IPS-11a (cell line): ENCODE measurements around the gene PTPRJ.

ENCODE experiments used
- H3K4me3 ChIP-seq: one replicate; pipeline ENCODE4 v1.5.1; 2013; ENCODE audit warnings: low read depth, low read length, control low read depth

The PTPRJ gene

DNA sequence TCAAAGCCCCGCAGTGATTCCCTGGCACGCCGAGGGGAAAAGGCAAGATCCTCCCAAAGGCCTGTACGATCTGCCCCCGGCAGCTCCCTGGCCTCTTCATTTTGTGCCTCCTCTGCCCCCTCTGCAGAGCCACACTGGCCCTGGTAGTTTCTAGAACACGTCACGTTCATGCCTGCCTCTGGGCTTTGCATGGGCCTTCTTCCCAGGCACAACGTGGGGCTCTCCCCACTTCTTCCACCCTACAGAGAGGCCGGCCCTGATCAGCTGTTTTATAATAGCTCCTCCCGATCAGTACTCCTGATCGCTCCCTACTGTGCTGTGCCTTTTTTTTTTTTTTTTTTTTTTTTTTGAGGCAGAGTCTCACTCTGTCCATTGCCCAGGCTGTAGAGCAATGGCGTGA lies 78.4 kb downstream of the PTPRJ start:
- H3K4me3 ChIP-seq: no peak overlapping the region

DNA sequence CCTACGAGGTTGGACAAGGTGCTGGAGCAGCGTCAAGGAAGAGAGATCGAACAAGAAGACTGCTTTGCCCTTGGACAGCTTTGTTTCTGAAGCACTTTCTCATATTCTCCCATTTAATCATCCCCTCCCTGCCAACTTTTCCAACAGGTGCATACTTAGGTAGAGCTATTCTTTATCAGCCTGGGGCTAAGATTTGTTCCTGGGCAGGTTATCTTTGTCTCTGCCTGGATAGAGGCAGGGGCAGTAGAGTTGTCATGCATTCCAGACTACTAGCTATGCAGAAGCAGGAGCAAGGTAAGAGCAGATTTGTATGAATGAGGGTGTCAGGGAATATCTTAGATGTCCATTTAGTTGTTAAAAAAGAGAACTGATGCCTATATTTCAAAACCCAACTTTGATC lies 82.3 kb downstream of the PTPRJ start:
- H3K4me3 ChIP-seq: no peak overlapping the region

DNA sequence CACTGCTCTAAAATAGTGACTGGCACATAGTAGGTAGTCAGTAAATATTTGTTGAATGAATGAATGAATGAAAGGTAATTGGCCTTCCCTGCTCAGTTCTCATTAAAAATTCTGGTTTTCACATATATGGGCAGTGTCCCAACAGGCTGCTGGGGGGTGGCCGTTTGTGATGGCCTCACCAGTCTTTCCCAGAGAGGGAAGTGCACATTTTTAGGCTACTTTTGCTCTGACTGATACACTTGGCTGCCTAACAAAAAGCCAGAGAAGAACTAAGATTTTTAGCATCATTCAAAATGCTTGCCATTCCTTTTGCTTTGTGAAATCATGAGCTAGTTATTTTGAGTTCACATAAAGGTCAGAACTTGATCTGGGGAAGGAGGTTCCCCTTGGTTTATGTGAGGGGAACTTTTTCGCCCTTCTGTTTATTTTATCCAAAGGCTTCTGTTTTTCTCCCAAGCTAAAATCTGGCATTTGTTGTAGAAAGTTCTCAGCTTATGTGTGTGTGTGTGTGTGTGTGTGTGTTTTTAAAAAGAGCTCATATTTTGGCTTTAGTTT lies 83.1 kb downstream of the PTPRJ start:
- no peak overlapping the region for H3K4me3 ChIP-seq

DNA sequence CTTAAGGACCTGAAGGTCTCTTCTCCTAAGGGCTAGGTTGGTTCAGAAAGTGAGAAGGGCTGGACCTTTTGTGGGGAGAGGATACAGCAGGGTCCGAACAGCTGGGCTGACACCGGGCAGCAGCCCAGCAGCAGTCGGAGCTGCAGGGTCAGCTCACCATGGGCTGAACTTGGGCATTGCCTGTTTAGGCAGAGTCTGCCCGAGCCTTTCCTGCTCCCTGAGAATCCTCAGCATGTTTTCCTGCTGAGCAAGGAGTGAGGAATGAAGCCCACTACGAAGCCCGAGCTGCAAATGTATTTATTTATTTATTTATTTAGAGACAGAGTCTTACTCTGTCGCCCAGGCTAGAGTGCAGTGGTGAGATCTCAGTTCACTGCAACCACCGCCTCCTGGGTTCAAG lies 83.9 kb downstream of the PTPRJ start:
- no peak overlapping the region for H3K4me3 ChIP-seq

DNA sequence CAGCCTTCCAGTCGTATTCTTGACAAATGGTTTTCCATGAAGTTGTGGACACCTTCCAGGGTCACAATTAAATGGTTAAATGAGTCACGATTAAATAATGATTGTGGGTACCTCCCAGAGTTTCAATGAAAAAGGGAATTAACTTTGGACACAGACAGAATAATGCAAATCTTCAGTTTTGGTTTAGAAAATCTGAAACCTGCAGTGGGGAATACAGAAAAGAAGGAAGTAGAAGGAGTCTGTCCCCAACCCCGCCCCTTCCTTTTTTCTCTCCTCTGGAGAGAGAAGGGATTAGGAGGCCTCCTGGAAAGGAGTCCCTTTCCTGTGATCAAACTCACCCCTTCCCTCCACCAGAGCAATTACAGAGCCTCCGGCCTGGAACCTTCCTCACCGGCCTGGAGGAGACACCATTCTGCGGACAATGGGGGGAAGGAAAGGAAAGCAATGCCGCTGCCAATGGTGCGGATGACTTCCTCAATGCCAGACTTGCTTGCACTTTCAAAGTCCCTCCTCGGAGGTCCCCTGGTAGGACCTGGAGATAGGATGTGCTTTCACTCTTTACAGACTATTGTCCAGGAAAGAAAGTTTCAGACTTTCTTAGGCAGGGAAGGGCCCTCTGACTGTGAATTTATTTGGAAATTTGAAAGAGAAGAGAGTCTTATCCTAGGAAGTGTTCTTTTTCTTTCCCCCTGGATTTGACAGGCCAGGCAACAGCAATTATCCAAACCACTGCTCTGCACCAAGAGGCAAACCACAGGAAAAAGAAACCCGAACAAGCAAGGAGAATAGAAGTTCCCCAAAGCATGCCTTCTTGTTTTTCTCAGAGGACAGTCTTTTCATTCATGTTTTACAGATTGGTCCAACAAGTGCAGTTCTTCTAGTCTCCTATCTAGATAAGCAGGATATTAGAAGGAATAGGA lies 86.8 kb downstream of the PTPRJ start:
- no peak overlapping the region for H3K4me3 ChIP-seq

DNA sequence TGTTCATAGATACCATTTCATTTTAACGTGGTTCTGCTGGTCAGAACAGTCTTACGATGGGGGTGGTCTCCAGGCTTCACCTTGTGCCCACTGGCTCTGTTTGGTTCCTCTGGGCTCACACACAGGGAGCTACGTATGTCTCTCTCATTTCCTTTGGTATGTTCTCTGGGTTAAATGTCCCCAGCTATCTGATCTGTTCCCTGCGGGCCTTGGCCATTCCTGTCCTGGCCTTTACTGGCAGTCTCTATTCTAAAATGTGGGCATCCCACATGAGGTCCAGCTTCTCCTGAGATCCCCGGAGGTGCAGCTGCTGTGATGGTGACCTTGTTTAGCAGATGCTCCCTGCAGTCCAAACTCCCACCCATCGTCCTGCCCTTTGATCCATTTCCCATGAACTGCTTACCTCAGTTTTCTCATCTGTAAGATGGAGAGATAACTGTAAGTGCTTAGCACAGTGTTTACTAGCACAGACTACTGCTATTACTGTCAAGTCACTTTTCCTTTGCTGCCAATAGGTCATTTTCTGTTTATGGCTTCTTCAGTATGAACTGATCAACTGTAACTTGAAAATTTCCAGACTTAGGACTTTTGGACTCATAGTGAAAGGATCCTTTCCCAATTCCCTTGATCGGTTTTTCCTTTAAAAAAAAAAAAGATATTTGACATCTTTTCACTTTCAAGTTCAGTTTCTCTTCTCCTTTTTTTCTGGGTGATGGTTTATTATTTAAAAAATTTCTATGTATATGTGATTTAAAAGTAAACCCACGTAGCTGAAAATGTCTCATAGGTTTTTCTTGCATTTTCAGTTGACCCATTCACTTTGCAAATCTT lies 92.9 kb downstream of the PTPRJ start:
- H3K4me3 ChIP-seq: no peak overlapping the region

DNA sequence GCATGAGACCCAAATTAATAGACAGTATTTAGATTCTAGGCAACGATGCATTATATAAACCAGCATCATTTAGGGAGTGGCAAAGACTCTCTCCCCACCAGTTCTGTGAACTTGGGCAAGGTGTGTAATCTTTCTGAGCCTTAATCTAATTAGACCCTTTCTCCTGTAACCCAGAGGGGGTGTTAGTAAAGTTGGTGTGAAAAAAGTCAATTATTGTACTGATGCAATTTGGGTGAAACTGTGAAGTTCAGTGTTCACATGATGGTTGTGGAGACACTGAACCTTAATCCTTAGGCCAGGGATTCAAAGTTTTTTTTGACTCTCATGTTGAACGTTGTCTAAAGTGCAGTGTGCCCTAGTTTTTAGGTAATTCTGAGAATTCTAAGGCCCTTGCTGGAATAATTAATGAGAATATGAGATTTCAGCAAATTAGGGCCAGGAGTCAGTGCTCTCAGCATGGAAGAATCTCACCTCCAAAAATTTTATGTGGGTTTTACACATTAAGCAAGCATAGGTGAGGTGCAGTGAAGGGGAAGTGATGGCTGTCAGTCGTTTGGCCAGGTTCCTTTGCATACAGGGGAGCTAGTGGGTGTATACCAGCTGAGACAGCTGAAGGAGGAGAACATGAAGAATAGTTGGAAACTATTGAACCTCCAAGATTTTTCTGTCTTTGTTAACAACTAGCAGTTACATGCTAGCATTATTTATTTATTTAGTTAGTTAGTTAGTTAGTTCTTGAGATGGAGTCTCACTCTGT lies 94.2 kb downstream of the PTPRJ start:
- no peak overlapping the region for H3K4me3 ChIP-seq

DNA sequence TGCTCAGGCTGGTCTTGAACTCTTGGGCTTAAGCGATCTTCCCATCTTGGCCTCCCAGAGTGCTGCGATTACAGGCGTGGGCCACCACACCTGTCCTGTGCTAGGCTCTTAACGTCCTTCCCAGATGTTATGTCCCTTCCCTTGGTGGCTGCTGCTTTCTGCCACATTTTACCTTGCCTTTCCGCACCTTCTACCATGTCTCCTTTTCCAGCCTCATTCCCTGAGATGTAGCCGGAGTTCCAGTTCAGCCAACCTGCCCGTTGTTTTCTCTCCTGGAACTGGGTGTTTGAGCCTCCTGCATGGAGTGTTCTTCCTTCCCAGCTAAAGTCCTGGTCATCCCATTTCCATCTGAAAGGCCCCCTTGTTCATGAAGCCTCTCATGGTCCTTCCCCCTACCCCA lies 95.3 kb downstream of the PTPRJ start:
- no peak overlapping the region for H3K4me3 ChIP-seq

DNA sequence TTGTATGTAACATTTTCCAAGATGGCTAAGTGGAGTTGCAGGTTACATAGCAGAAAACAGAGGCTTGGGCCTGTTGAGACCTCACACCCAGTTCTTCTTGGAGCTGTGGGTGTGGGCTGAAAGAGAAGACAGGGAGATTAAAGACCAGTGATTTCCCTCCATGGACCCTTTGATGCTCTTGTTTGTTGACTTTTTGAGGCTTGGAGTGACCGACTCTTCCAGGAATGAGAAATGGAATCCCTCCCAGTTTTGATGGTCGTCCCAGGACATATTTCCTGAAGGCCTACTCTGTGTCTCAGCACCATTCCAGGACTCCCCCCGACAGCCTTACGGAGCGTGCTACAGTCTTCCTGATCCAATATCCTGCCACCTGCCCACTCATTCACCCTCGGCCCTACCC lies 96.9 kb downstream of the PTPRJ start:
- no peak overlapping the region for H3K4me3 ChIP-seq

DNA sequence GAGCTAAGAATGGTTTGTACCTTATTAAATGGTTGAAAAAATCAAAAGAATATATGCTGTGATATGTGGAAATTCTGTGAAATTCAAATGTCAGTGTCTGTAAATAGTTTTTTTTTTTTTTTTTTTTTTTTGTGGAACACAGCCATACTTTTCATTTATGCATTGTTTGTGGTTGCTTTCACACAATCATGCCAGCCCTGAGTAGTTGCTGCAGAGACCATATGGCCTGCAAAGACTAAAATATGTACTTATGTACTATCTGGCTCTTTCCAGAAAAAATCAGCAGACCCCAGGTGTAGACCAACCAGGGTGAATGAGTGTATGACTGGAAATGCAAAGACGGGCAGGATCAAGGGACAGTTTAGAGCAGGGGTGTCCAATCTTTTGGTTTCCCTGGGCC lies 98.3 kb downstream of the PTPRJ start:
- H3K4me3 ChIP-seq: no peak overlapping the region

DNA sequence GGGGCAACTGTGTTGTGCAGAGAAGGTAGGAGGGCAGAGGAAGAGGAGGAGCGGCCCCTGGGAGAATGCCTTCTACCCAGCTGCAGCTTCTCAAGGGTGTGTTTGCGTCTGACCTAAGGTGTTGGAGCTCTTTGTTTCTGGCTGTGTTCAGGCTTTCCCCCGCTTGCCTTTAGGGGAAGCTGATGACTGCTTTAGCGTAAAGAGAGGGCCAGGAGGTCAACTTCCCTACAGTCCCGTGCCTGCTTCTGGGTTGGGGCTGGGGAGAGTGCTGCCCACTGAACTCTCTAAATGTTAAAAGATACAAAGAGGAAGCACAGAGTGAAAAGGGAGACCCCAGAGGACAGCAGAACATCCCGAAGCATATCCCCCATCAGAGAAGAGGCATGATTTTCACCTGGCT lies 99.2 kb downstream of the PTPRJ start:
- H3K4me3 ChIP-seq: no peak overlapping the region

DNA sequence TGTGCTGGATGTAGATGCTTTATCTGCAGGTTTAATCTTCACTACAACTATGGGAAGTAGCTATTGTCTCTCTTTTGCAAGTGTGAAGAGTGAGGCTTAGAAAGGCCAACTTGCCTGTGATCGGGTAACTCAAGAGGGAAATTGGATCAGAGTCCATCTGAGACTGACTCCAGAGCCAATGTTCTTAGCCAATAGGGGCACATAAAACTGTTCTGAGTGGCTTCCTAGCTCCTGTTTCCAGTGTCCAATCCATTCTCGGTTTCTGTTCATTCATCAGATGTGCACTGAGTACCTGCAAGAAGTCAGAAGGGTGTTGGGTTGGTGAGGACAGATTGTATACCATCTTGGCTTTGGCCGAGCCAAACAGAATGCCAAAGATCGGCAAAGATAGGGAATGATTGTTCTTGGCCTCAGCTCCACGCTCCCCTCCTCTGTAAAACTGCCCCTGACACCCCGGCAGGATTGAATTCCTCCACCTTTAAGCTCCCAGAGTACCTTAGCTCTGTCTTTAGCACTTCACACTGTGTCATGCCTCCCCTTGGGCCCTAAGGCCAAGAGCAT lies 100.0 kb downstream of the PTPRJ start:
- no peak overlapping the region for H3K4me3 ChIP-seq

DNA sequence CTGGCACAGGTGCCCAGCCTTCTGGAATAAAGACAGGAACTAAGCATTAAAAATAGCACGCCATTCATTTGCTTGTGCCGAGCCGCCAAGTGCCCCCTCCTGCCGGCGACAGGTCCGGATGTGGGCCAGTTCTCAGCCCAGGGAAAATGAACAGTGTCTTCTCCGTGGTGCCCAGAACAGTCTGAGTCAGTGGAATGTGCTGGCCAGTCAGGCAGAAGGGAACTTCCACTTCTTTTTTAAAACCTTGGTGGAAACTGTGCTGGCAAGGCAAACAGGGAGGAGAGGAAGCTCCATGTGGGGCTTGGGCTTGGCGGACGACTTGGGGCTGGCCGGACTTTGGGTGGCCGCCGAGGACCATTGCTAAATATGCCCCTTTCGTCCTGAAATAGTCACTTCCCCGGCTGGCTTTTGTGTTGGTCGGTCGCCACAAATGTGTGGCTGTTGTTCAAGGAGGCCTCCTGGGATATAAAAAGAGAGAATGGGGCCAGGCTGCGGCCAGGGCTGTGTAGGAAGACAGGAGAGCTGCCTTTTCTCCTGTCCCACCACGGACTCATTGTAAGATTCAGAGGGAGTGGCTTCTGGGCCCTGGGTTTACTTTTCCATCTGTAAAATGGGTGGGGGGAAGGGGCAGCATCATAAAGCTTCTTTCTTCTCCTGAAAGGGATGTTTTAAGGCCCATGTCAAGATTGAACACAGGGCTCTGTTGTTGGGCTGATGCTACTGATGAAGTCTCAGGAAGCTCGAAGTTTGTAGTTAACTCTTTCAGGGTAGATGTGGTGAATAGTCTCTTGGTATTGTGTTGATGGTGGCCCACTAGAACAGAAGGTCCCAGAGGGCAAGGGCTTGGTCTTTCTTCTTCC lies 101.0 kb downstream of the PTPRJ start:
- no peak overlapping the region for H3K4me3 ChIP-seq

DNA sequence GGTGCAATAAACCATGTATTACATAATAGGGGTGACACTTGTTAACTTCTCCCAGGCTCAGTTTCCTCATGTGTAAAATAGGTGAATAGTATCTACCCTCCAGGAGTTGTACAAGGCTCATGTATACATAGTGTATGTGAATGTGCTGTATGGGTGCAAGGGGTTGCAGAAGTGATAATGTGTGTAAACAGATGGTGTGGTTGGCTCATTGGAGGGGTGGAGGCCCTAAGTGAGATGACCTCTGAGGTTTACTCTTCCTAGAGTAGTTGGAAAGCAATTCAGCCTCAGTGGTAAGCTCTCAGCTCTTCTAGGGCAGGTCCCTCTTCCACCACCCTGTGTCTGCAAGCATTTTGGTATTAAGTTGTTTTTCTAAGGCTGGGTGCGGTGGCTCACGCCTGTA lies 102.4 kb downstream of the PTPRJ start:
- H3K4me3 ChIP-seq: no peak overlapping the region

DNA sequence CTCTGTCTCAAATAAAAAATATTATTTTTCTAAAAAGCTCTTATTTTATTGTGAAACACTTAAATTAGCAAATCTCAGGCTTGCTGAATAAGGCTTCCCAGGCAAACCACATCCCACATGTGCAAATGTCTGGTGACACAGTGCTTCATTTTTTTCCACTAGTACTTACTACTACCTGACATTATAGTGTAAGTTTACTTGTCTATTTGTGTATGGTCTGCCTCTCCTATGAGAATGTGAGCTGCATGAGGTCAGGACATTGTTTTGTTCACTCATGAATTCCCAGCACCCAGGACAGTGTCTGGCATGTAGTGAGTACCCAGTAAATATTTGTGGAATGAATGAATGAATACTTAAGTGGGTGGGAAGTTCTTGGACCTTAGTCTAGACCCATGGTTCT lies 103.1 kb downstream of the PTPRJ start:
- H3K4me3 ChIP-seq: no peak overlapping the region

DNA sequence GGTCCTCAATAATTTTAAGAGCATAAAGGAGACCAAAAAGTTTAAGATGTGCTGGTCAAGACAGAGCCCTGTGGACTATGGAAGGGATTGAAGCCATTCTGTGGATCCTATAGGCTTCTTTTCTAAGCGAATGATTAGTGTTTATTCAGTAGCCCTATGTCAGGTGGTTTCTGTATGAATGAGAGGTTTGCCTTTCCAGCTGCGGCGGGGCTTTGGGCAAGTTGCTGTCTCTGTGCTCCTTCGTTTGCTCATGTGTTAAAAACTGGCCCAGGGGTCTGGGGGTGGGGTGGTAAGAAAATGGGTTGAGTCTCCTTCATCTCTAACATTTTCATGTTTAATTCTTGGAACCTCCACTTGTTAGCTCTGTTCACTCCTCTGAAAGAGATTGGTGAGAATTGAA lies 105.3 kb downstream of the PTPRJ start:
- no peak overlapping the region for H3K4me3 ChIP-seq

DNA sequence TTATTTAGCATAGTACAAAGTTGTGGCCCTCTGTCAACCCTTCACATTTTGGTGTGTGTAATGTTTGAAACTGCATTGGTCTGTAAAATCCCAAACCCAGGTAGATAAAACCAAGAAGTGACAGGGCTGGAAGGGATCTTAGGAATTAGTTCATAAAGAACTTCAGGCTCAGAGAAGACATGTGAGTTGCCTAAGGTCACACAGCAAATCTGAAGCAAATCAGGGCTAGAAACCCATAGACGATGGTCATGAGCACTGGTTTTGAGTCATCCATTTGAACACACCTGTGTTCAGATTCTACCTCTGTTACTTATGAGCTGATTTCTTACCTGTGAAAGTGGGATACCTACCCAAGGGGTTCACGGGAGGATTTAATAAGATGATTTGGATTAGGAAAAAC lies 107.1 kb downstream of the PTPRJ start:
- H3K4me3 ChIP-seq: no peak overlapping the region

DNA sequence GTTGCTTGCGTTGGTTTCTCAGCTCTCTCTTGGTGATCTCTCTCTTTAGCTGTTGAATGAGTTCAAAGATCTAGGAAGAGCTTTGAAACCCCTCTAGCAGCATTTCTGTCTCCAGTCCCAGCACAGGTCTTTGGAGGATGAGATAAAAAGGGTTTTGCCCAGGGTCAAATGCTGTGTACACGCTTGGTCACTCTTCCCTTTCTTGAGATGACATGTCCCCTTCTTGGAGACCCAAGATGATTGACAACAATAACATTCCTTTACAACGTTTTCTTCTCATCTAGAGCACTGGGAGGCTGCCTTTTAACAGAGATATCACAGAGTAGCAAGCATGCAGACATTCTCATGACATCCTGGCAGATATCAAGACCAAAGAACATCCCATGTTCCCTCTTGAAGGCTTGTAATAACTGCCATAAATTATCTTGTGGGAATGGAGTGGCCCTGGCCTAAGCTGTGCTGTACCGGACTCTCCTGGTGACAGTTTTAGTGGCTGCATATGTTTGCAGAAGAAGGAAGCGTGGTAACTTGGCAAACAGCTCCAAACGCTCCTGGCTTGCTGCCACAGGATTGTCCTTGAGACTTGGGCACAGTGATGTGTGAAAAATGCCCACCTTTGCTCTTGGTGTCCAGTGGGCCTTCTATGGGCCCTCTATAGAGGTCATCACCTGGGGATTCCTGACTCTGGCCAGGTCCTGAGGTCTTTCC lies 107.8 kb downstream of the PTPRJ start:
- H3K4me3 ChIP-seq: no peak overlapping the region

DNA sequence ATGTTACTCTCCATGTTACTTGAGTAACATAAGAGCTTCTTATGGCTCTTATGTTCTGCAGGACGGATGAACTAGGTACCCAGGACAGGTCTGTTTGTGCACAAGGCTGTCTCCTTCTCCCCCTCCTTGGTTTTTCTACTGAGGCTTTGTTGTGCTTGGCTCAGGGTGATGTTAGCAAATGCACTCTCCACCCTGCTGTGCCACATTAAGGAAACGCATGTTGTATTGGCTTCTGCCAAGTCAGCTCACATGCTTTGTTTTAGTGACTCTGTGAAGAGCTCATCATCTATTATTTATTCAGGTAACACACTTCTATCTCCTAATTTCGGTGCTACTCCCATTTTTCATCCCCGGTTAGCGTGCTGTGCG lies 108.3 kb downstream of the PTPRJ start:
- no peak overlapping the region for H3K4me3 ChIP-seq
